ENCODE results near the gene CERS4. TPM values are rescaled to one million over a fixed set of nuclear protein-coding genes. Genes with fewer than 3 reads are reported as not detected.

Gene CERS4
- total and polyA plus RNA-seq, 2 experiments from 2014 or later = 68.5 to 109 TPM

DNA sequence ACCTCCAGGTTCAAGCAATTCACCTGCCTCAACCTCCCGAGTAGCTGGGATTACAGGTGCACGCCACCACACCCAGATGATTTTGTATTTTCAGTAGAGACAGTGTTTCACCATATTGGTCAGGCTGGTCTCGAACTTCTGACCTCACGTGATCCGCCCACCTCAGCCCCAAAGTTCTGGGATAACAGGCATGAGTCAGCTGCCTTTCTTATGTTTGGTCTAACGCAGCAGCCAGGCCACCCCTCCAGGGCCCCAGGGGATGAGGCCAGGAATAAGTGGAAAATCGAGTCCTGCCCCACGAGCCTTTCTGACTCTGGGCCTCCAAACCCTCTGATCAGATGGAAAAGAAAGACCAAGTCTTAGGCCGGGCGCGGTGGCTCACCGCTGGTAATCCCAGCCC, 44.5 kb downstream of the CERS4 start:
- Mint-ChIP-seq H3K9me3 (no peaks in the 10 kb centered on the region), H3K4me3 (no peak overlapping the region), H3K4me1 (peaks cover 4% of the 10 kb centered on the region; the same call in 2 of the 3 replicates), H3K27ac (no peak overlapping the region), H3K36me3 (ENCODE audit: low read depth) (peaks cover 39% of the 10 kb centered on the region), H3K27me3 (ENCODE audit: insufficient read depth, low read depth, poor library complexity) (peaks cover 3% of the 10 kb centered on the region)
- no peak for TF ChIP-seq JUNB (IDR thresholded peaks at IDR 0.05; ENCODE audit: unreplicated experiment)
- no peak for TF ChIP-seq EZH2 (IDR thresholded peaks at IDR 0.05; ENCODE audit: low read depth, unreplicated experiment)
- no peak for TF ChIP-seq CREB1 (CRISPR knock-in tag; IDR thresholded peaks at IDR 0.05; ENCODE audit: low read depth)
- TF ChIP-seq, protein P1, sequence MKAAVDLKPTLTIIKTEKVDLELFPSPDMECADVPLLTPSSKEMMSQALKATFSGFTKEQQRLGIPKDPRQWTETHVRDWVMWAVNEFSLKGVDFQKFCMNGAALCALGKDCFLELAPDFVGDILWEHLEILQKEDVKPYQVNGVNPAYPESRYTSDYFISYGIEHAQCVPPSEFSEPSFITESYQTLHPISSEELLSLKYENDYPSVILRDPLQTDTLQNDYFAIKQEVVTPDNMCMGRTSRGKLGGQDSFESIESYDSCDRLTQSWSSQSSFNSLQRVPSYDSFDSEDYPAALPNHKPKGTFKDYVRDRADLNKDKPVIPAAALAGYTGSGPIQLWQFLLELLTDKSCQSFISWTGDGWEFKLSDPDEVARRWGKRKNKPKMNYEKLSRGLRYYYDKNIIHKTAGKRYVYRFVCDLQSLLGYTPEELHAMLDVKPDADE (IDR thresholded peaks at IDR 0.05) = no peak
- TF ChIP-seq STAT1 (IDR thresholded peaks at IDR 0.05; ENCODE audit: unreplicated experiment) = no peak
- TF ChIP-seq POLR2AphosphoS5 (IDR thresholded peaks at IDR 0.05; ENCODE audit: low read depth) = no peak
- TF ChIP-seq ZNF114 (CRISPR knock-in tag; IDR thresholded peaks at IDR 0.05) = no peak
- TF ChIP-seq, protein P2, sequence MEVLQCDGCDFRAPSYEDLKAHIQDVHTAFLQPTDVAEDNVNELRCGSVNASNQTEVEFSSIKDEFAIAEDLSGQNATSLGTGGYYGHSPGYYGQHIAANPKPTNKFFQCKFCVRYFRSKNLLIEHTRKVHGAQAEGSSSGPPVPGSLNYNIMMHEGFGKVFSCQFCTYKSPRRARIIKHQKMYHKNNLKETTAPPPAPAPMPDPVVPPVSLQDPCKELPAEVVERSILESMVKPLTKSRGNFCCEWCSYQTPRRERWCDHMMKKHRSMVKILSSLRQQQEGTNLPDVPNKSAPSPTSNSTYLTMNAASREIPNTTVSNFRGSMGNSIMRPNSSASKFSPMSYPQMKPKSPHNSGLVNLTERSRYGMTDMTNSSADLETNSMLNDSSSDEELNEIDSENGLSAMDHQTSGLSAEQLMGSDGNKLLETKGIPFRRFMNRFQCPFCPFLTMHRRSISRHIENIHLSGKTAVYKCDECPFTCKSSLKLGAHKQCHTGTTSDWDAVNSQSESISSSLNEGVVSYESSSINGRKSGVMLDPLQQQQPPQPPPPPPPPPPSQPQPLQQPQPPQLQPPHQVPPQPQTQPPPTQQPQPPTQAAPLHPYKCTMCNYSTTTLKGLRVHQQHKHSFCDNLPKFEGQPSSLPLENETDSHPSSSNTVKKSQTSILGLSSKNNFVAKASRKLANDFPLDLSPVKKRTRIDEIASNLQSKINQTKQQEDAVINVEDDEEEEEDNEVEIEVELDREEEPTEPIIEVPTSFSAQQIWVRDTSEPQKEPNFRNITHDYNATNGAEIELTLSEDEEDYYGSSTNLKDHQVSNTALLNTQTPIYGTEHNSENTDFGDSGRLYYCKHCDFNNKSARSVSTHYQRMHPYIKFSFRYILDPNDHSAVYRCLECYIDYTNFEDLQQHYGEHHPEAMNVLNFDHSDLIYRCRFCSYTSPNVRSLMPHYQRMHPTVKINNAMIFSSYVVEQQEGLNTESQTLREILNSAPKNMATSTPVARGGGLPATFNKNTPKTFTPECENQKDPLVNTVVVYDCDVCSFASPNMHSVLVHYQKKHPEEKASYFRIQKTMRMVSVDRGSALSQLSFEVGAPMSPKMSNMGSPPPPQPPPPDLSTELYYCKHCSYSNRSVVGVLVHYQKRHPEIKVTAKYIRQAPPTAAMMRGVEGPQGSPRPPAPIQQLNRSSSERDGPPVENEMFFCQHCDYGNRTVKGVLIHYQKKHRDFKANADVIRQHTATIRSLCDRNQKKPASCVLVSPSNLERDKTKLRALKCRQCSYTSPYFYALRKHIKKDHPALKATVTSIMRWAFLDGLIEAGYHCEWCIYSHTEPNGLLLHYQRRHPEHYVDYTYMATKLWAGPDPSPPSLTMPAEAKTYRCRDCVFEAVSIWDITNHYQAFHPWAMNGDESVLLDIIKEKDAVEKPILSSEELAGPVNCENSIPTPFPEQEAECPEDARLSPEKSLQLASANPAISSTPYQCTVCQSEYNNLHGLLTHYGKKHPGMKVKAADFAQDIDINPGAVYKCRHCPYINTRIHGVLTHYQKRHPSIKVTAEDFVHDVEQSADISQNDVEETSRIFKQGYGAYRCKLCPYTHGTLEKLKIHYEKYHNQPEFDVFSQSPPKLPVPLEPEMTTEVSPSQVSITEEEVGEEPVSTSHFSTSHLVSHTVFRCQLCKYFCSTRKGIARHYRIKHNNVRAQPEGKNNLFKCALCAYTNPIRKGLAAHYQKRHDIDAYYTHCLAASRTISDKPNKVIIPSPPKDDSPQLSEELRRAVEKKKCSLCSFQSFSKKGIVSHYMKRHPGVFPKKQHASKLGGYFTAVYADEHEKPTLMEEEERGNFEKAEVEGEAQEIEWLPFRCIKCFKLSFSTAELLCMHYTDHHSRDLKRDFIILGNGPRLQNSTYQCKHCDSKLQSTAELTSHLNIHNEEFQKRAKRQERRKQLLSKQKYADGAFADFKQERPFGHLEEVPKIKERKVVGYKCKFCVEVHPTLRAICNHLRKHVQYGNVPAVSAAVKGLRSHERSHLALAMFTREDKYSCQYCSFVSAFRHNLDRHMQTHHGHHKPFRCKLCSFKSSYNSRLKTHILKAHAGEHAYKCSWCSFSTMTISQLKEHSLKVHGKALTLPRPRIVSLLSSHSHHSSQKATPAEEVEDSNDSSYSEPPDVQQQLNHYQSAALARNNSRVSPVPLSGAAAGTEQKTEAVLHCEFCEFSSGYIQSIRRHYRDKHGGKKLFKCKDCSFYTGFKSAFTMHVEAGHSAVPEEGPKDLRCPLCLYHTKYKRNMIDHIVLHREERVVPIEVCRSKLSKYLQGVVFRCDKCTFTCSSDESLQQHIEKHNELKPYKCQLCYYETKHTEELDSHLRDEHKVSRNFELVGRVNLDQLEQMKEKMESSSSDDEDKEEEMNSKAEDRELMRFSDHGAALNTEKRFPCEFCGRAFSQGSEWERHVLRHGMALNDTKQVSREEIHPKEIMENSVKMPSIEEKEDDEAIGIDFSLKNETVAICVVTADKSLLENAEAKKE (CRISPR knock-in tag; IDR thresholded peaks at IDR 0.05) = no peak
- no peak for TF ChIP-seq NANOG (IDR thresholded peaks at IDR 0.05; ENCODE audit: borderline replicate concordance)
- TF ChIP-seq REST (IDR thresholded peaks at IDR 0.05; ENCODE audit: unreplicated experiment) = no peak
- TF ChIP-seq ZNF331 (CRISPR knock-in tag; IDR thresholded peaks at IDR 0.05; ENCODE audit: low read depth) = no peak
- no peak for TF ChIP-seq EZH2phosphoT487 (IDR thresholded peaks at IDR 0.05; ENCODE audit: unreplicated experiment)
- no peak for TF ChIP-seq CTCF (conservative IDR thresholded peaks at IDR 0.05; ENCODE audit: low read depth in 2 of 2)
- H2AFZ ChIP-seq = no peak overlapping the region
- H4K20me1 ChIP-seq (replicated peaks; ENCODE audit: insufficient read depth) = peaks cover 5% of the 10 kb centered on the region; the same call in 1 of the 2 replicates
- H3K27ac ChIP-seq (ENCODE audit: low read depth) = 0 out of 2 replicates have a peak overlapping the region, but pooled peaks have one; percentile 55
- no peak for DNase-seq (ENCODE audit: low spot score)
- no peak for ATAC-seq
- H3K4me2 ChIP-seq = no peak overlapping the region
- H3K4me1 ChIP-seq (ENCODE audit: insufficient read depth) = no peaks in the 10 kb centered on the region
- no peak overlapping the region for H3K4me3 ChIP-seq
- no peaks in the 10 kb centered on the region for H3K9me2 ChIP-seq (ENCODE audit: insufficient read depth)
- peaks cover 18% of the 10 kb centered on the region for H3F3A ChIP-seq (replicated peaks; ENCODE audit: low read depth)
- peaks cover 14% of the 10 kb centered on the region; the same call in 1 of the 2 replicates for H3K36me3 ChIP-seq (ENCODE audit: insufficient read depth)
- no peaks in the 10 kb centered on the region for H3K27me3 ChIP-seq (ENCODE audit: insufficient read depth)
- no peaks in the 10 kb centered on the region for H3K79me2 ChIP-seq (replicated peaks; ENCODE audit: insufficient read depth)
